Testis (tissue), 3 donors: Measurements from ENCODE around the gene GNRHR. TPM values are rescaled to one million over a fixed set of nuclear protein-coding genes. Genes with fewer than 3 reads are reported as not detected.
"Not testable (repeated sequence)": the region's sequence is repeated elsewhere in the genome, so short reads cannot be mapped to it uniquely, and the experiment has no call there.

Experiments used
- DNase-seq: peaks from one replicate; pipeline ENCODE4 v3.0.0-alpha.2; 2019
- H3K27ac ChIP-seq, 2 donors: fragments of 200-600 bp; sonication (generic); one replicate each; pipeline ENCODE4 v1.5.1; 2019
- H3K27me3 ChIP-seq: fragments of 200-600 bp; sonication (generic); one replicate; pipeline ENCODE4 v1.5.1; 2019
- H3K36me3 ChIP-seq: fragments of 200-600 bp; sonication (generic); one replicate; pipeline ENCODE4 v1.5.1; 2017; ENCODE audit warnings: low read depth; ENCODE audit errors: missing control alignments
- H3K4me1 ChIP-seq: fragments of 200-600 bp; sonication (generic); one replicate; pipeline ENCODE4 v1.5.1; 2019
- H3K4me3 ChIP-seq, 2 donors: fragments of 200-600 bp; sonication (generic); one replicate each; pipeline ENCODE4 v1.5.1; 2017 to 2019
- H3K9me3 ChIP-seq: fragments of 200-600 bp; sonication (generic); one replicate; pipeline ENCODE4 v1.5.1; 2017
- CTCF ChIP-seq, 3 experiments: fragments of 450-650 bp in 2 of 3; fragments of 200-600 bp in 1 of 3; sonication (generic) in 1 of 3; IDR thresholded peaks; one replicate each; pipeline ENCODE4 v1.5.1; 2016 to 2019; ENCODE audit warnings: antibody characterized with exemption in 3 of 3, mild to moderate bottlenecking in 2 of 3, moderate library complexity in 1 of 3
- POLR2A ChIP-seq: fragments of 450-650 bp; IDR thresholded peaks from one replicate; pipeline ENCODE4 v1.6.1; 2017; ENCODE audit warnings: antibody characterized with exemption, mild to moderate bottlenecking, moderate library complexity
- WGBS, 2 donors: methylation state at CpG; one replicate each; pipeline ENCODE4 v1.1.5; 2018; 5-methylcytosine and 5-hydroxymethylcytosine counted together
- intact Hi-C: fragments of 100-400 bp; cut with DNase I; formaldehyde crosslinking; loops from one replicate; pipeline ENCODE4 v1.15.1; 2023; ENCODE audit warnings: low total_unique reads
- polyA plus RNA-seq: library from polyadenylated mRNA; stranded (reverse); fragments of 350-450 nt; fragmentation: Illumina TruSeq; extraction: RNeasy Lipid Tissue Mini Kit (QIAGEN cat#74804); gene quantifications from one replicate; pipeline ENCODE4 v1.2.3, GENCODE V29; 2014; ENCODE audit warnings: low read depth, low replicate concordance; ENCODE audit not compliant: insufficient read depth
- total RNA-seq, 2 donors: library from RNA; depleted of rRNA; stranded (reverse); fragments of >200 nt; gene quantifications; one replicate each; pipeline ENCODE4 v1.2.3, GENCODE V29; 2016

GNRHR gene
- total and polyA plus RNA-seq, 3 donors from 2014 or later = 0.16 TPM; not detected in 2

GRCh38 chr4:67743194-67743593 lies 11.0 kb downstream of the GNRHR start:
- Histone ChIP-seq H3K9me3 (no peaks in the 10 kb centered on the region), H3K4me1 (no peaks in the 10 kb centered on the region), H3K27ac (no peak overlapping the region), H3K4me3 (no peak overlapping the region), H3K27me3 (no peaks in the 10 kb centered on the region), H3K36me3 (no peaks in the 10 kb centered on the region)
- no peak for DNase-seq
- 97% methylated on average over 3 of the region's 3 CpGs for WGBS, 2 donors
- intact Hi-C loops = no loop called here
- no peak for TF ChIP-seq CTCF (IDR thresholded peaks at IDR 0.05)
- TF ChIP-seq POLR2A = no peak

GRCh38 chr4:67736262-67736661 lies 17.9 kb downstream of the GNRHR start:
- intact Hi-C loops = no loop called here
- no peak for TF ChIP-seq CTCF (IDR thresholded peaks at IDR 0.05)
- no peak for TF ChIP-seq POLR2A
- Histone ChIP-seq H3K4me1 (no peaks in the 10 kb centered on the region), H3K27ac (no peak overlapping the region), H3K27me3 (no peaks in the 10 kb centered on the region), H3K4me3 (no peak overlapping the region), H3K9me3 (no peaks in the 10 kb centered on the region), H3K36me3 (no peaks in the 10 kb centered on the region)
- WGBS, 2 donors = 86 to 100% methylated on average over 1 of the region's 1 CpG
- DNase-seq = no peak

DNA sequence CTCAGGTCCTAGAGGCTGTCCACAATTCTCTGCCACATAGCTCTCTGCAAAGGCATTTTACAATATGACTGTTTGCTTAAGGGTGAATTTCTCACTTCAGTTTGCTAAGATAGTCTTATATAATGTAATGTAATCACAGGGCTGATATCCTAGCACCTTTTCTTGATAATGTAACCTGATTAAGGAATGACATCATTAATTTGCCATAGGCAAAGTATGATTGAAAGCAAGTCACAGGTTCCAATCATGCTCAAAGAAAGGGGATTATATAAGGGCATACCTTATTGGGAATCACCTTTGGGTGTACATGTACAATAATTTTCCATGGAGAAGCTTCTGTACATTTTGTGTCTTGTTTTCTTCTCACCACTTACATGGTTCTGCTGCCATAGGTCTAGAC lies 18.9 kb downstream of the GNRHR start:
- TF ChIP-seq CTCF (IDR thresholded peaks at IDR 0.05) (no peak), POLR2A (no peak)
- no peak overlapping the region for H3K4me3 ChIP-seq
- no peaks in the 10 kb centered on the region for H3K9me3 ChIP-seq

GRCh38 chr4:67730511-67730910 lies 23.7 kb downstream of the GNRHR start:
- H3K27ac ChIP-seq, H3K9me3 ChIP-seq, H3K27me3 ChIP-seq, DNase-seq, H3K4me3 ChIP-seq, intact Hi-C loops, H3K36me3 ChIP-seq, H3K4me1 ChIP-seq: not testable (repeated sequence)
- WGBS, 2 donors = 95 to 100% methylated on average over 3 of the region's 3 CpGs

More for the DNA sequence above, 18.9 kb downstream of the GNRHR start:
- H3K4me1 ChIP-seq = no peaks in the 10 kb centered on the region
- H3K27ac ChIP-seq = no peak overlapping the region
- intact Hi-C loops = no loop called here
- H3K27me3 ChIP-seq = no peaks in the 10 kb centered on the region
- no peaks in the 10 kb centered on the region for H3K36me3 ChIP-seq
- DNase-seq = no peak

DNA sequence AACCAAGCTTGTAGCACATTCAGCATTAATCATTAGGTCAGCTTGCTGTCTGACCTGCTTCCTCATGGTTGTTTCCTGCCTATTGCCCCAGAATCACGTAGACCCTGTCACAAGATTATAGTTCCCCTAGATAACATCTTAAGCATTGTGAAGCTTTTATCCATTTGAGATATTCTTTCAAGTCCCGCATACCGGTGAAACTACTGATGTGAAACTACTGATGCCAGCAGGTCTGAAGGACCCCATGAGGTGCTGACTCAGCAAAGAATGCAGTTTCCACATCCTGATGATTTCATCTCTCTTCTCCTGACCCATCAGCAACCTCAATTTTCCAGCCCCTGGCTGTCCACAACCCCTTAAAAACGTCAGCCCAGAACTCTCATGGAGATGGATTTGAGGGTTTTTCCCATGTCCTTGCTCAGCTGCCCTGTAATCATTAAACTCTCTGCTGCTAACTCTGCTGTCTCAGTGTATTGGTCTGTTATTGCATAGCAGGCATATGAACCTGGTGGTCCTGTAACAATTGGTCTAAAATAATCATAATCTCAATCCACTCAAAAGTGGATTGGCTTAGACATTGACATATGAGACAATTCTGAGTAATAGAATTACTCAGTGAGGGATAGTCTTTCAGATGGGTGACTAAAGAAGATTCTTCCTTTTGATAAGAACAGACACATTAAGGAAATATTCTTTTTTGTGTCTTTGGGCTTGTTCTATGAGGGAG lies 26.9 kb downstream of the GNRHR start:
- H3K36me3 ChIP-seq = no peaks in the 10 kb centered on the region
- DNase-seq = no peak
- no peak for TF ChIP-seq CTCF (IDR thresholded peaks at IDR 0.05)
- TF ChIP-seq POLR2A = no peak
- 72 to 77% methylated on average over 4 of the region's 4 CpGs for WGBS, 2 donors
- intact Hi-C loops = no loop called here
- H3K27ac ChIP-seq = no peak overlapping the region
- no peaks in the 10 kb centered on the region for H3K4me1 ChIP-seq
- H3K9me3 ChIP-seq = no peaks in the 10 kb centered on the region
- no peaks in the 10 kb centered on the region for H3K27me3 ChIP-seq
- no peak overlapping the region for H3K4me3 ChIP-seq
